ENCODE data around the gene LCP2.
A peak's percentile ranks its signal among the peaks of the same experiment; 100 is the strongest.
"Not testable (repeated sequence)": the region's sequence is repeated elsewhere in the genome, so short reads cannot be mapped to it uniquely, and the experiment has no call there.

LCP2 gene

GRCh38 chr5:170269579-170269978, 28.0 kb downstream of the LCP2 start:
- peak; percentile 8 for DNase-seq

DNA sequence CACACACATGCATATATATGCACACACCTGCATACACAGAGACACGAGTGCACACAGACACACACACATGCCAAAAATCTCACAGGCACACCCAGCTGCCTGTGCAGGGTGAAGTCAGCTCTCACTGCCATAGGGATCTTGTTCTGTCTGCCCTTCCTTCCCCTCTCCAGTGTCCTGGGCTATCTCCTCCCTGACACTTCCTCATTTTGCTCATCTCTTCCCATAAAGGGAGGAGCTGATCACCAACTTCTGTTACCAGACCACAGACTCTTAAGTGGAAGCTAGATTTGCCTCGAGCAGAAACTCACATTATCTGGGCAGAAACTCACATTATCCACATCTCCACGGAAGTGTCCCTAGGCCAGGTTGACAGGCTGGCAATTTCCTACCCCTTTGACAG, 28.7 kb downstream of the LCP2 start:
- no peak for DNase-seq

DNA sequence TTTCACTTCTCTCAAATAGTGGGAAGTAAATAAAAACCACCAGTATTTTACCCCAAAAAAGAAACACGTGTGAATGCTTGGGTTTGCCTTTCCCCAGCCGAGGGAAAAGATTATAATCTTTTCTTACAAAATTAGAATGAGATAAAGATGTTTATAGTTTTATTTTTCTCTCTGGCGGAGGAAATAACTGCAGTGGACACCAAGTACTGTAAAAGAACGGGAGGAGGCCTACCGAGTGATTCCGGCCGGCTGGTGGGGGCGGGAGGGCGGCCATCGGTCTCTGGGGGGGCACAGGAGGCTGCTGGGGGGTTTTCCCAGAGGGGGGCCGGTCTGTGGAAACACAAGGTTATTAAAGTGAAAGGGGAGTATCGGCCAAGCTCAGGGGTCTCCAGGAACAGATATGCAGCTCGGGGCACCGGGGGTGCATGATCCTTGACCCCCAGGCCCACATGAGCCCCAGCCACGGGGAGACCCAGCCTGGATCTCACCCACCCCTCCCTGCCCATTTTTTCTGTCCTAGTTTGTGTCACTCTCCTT, 29.4 kb downstream of the LCP2 start:
- DNase-seq, result no peak

- DNase-seq, result peak; percentile 69
These were observed 30.0 kb downstream of the LCP2 start for GRCh38 chr5:170267431-170268152.

GRCh38 chr5:170266570-170267381, 30.8 kb downstream of the LCP2 start:
- no peak for DNase-seq

- DNase-seq, result no peak
These were observed 32.1 kb downstream of the LCP2 start for GRCh38 chr5:170265522-170265921.

DNA sequence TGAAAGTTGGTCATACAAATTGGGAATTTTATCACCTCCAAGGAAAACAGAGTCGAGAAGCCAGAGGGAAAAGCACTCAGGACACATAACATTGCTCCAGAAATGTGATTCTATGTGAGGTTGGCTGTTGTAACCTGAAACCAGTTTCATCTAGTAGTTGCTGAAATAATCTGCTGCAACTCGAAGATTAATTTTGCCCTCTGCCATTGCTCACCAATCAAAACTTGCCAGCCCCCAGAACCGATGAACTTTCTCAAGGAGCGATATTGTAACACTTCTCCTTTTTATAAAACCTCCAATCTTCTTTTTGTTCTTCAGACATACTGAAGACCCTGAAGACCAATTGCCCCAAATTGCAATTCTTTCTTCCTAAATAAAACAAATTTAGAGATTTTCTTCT, 33.7 kb downstream of the LCP2 start:
- no peak for DNase-seq

GRCh38 chr5:170262061-170263045, 35.2 kb downstream of the LCP2 start:
- no peak for DNase-seq

GRCh38 chr5:170261528-170262043, 36.0 kb downstream of the LCP2 start:
- no peak for DNase-seq

GRCh38 chr5:170257370-170257769, 40.2 kb downstream of the LCP2 start:
- DNase-seq, result no peak

GRCh38 chr5:170256571-170256970, 41.0 kb downstream of the LCP2 start:
- DNase-seq, result no peak

- no peak for DNase-seq
These were observed 43.5 kb downstream of the LCP2 start for GRCh38 chr5:170254056-170254455.

DNA sequence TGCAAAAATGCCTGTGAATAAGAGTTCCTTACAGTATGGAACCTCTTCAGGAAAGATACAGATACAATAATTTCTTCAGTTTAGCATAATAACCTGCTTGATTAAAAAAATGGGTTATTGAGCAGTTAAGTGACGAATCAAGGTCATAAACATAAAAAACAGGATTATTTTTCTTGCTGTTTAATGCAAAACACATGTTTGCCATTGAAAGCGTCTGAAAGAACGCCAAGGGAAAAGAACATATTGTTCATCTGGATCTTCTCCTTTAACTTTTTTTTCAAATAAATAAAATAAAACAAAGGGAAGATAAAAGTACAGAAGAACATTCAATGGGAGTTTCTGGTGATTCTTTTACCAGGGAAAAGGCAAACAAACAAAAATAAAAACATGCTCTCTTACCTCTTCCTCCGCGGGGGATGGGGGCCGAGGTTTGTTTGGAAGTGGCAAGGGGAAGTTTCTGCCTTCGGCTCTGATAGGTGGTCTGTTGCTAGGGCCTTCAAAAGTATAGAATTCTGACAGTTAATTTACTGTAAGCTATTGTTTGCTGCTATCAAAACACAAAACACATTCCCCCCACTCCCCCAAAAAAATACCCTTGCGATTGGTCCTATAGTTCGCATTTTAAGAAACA, 44.7 kb downstream of the LCP2 start:
- DNase-seq, result no peak

GRCh38 chr5:170252109-170252508, 45.5 kb downstream of the LCP2 start:
- DNase-seq, result no peak

GRCh38 chr5:170251462-170251861, 46.1 kb downstream of the LCP2 start:
- no peak for DNase-seq

GRCh38 chr5:170250810-170251317, 46.7 kb downstream of the LCP2 start:
- no peak for DNase-seq

DNA sequence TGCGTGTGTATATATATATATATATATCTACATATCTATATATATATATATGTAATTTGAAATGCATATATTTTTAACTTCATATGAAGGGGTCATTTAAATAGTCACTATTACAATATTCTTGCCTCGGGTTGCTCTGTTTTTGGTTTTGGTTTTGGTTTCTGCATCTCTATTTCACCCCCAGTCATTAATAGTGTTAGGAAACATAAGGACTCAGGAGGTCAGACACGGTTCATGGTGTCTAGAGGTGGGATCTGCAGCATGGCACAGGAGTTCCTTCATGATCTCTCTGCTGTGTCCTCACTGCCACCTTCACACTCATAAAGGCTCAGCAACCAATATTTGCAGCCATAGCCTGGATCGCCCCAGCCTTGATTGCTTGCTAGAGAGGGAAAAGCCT, 48.2 kb downstream of the LCP2 start:
- DNase-seq, result no peak

DNA sequence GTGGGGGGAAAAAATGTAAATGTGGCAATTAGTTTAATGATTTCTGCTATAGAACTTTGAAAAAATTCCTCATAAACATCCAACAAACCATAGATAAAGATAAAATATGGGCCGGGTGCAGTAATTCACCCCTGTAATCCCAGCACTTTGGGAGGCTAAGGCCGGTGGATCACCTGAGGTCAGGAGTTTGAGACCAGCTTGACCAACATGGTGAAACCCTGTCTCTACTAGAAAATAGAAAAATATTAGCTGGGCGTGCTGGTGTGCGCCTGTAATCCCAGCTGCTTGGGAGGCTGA, 48.7 kb downstream of the LCP2 start:
- DNase-seq, result not testable (repeated sequence)

GRCh38 chr5:170248172-170248930, 49.2 kb downstream of the LCP2 start:
- no peak for DNase-seq

GRCh38 chr5:170247363-170247762, 50.2 kb downstream of the LCP2 start:
- DNase-seq, result no peak

- no peak for DNase-seq
These were observed 51.3 kb downstream of the LCP2 start for GRCh38 chr5:170246126-170246870.

Data from DMS53 (cell line).